Measurements from ENCODE around the gene ZNF17. TPM values are rescaled to one million over a fixed set of nuclear protein-coding genes. Genes with fewer than 3 reads are reported as not detected.

Gene ZNF17
- polyA plus RNA-seq, 2 of the 4 experiments (the other 2 are of a cell fraction) = 4.1 to 6.4 TPM

GRCh38 chr19:57438925-57439324, 28.0 kb downstream of the ZNF17 start (continued):
- TF ChIP-seq POLR2A (IDR thresholded peaks at IDR 0.05; ENCODE audit: low read length) = no peak
- no peak for TF ChIP-seq EHMT2 (IDR thresholded peaks at IDR 0.05; ENCODE audit: low read depth)
- no peak for TF ChIP-seq REST (IDR thresholded peaks at IDR 0.05)
- TF ChIP-seq KDM1A (IDR thresholded peaks at IDR 0.05; ENCODE audit: low read depth) = no peak

DNA sequence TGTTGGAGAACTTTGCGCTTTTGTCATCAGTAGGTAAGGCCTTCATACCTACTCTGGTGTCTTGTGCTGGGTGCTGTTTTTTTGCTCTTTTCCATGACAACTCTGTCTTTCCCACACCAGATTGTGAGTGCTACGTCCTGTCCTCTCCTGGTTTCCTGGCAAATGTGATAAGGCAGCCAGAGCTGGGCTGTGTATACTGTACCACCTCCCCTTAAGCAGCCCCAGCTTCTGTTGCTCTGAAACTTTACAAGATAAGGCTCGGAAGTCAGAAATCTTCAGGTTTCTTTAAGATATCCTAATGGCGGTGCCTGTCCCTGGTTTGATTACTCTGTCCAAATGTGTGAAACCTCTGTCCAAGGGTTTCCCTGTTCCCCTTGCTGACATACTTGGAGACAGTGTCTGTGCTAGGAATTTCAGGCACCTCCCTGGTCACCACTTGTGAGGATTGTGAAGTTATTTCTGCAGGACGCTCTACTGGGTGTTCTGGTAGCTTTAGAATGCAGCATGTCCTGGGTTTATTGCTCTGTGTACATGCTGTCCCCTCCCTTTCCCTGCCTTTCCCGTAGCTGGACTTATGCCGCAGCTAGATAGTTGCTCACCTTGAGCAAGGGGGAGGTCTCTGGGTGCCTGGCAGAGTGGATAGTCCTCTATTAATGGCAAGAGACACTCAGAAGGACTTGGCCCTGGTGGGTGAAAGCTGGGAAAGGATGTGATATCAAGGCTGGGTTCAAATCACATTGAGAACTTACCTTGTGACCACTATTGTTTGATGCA, 31.2 kb downstream of the ZNF17 start:
- CTCF ChIA-PET = no interaction called here
- ATAC-seq = no peak
- H3K4me3 ChIP-seq = no peak overlapping the region

GRCh38 chr19:57443121-57443696, 32.2 kb downstream of the ZNF17 start:
- no peak for FAIRE-seq
- peak in 1 of 2 experiments; percentile 30 for DNase-seq (ENCODE audit: low read depth in 1 of 2, low spot score in 1 of 2)
- no peak for ATAC-seq
- H3K4me2 ChIP-seq = no peak overlapping the region
- WGBS (ENCODE audit: missing lambda C conversion rate) = 68% methylated on average over 5 of the region's 5 CpGs
- H3K9me3 ChIP-seq = peaks cover 95% of the 10 kb centered on the region
- H3K4me1 ChIP-seq = no peaks in the 10 kb centered on the region
- H3K4me3 ChIP-seq = no peak overlapping the region
- ChIA-PET POLR2A (no interaction called here), CTCF (no interaction called here)
- no peak overlapping the region for H3K27ac ChIP-seq
- no peak for TF ChIP-seq MAX (IDR thresholded peaks at IDR 0.05)

More for the DNA sequence above, 31.2 kb downstream of the ZNF17 start:
- H3K27ac ChIP-seq = no peak overlapping the region
- H3K9me3 ChIP-seq = peaks cover 96% of the 10 kb centered on the region
- H3K4me1 ChIP-seq = no peaks in the 10 kb centered on the region
- POLR2A ChIA-PET = no interaction called here
- DNase-seq (ENCODE audit: low read depth in 1 of 2, low spot score in 1 of 2) = no peak
- no peak for FAIRE-seq
- H3K4me2 ChIP-seq = no peak overlapping the region
- no peak for TF ChIP-seq USF2 (IDR thresholded peaks at IDR 0.05)
- no peak for TF ChIP-seq EHMT2 (IDR thresholded peaks at IDR 0.05; ENCODE audit: low read depth)
- TF ChIP-seq REST (IDR thresholded peaks at IDR 0.05) = no peak
- TF ChIP-seq ZSCAN20 (CRISPR knock-in tag; IDR thresholded peaks at IDR 0.05) = no peak
- 93% methylated on average over 6 of the region's 7 CpGs for WGBS (ENCODE audit: missing lambda C conversion rate)

- 72% methylated on average over 3 of the region's 3 CpGs for WGBS (ENCODE audit: missing lambda C conversion rate)
- ChIA-PET POLR2A (no interaction called here), CTCF (no interaction called here)
- ATAC-seq (no peak), DNase-seq (ENCODE audit: low read depth in 1 of 2, low spot score in 1 of 2) (no peak), FAIRE-seq (no peak)
- no peak overlapping the region for H3K27ac ChIP-seq
- TF ChIP-seq TFCP2L1 (CRISPR knock-in tag; IDR thresholded peaks at IDR 0.05) = no peak
- TF ChIP-seq CEBPB (IDR thresholded peaks at IDR 0.05) = peak in 1 of 2 experiments; percentile 78; a peak in 3 of 4 replicates
- TF ChIP-seq HDAC2 (IDR thresholded peaks at IDR 0.05) = no peak
- no peak overlapping the region for H3K4me3 ChIP-seq
- peaks cover 79% of the 10 kb centered on the region for H3K9me3 ChIP-seq
- no peaks in the 10 kb centered on the region for H3K4me1 ChIP-seq
- H3K4me2 ChIP-seq = no peak overlapping the region
These were observed 41.3 kb downstream of the ZNF17 start for GRCh38 chr19:57452307-57452706.
